ACHN (cell line): Measurements from ENCODE around the gene HIPK2.
"Not testable (repeated sequence)": the region's sequence is repeated elsewhere in the genome, so short reads cannot be mapped to it uniquely, and the experiment has no call there.

Experiments
- DNase-seq: peaks from one replicate; pipeline ENCODE4 v3.0.0-alpha.2; 2015
- in situ Hi-C: cut with HindIII; loops from 2 replicates; pipeline ENCODE4 v1.10.0; 2017; ENCODE audit warnings: low sequenced_read_pairs, low pct_ligation_motif_present, low pct_unique_long_range_greater_than_20kb

HIPK2 gene

DNA sequence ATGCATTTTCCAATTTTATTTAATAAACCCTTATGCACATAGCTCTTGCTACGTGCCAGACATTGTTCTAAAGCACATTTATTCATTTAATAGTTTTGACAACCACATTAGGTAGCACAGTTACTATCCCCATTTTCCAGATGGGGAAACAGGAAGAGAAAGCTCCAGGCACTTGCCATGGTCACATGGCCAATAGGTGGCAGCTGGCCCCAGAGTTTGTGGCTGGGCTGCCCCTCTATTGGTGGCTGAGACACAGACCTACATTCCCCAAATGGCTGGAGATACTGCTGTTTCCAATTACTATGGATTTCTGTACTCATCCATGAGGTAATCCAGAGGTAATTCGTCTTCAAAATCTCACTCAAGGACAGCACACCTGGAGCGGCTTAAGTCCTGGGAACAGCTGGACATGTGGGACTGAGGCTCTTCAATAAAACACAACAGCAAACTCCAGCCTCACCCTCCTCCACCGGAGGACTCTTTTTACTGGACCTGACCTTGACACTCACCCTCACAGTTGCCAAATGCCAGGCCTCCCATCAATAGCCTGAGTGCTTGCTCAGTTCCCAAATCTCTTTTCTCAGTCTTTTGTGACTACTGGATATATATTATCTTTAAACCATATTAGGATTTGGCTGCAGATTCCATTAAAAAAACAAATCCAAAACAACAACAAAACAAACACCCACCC is 148.3 kb downstream of the HIPK2 start:
- in situ Hi-C loops, result no loop called here
- DNase-seq, result no peak

DNA sequence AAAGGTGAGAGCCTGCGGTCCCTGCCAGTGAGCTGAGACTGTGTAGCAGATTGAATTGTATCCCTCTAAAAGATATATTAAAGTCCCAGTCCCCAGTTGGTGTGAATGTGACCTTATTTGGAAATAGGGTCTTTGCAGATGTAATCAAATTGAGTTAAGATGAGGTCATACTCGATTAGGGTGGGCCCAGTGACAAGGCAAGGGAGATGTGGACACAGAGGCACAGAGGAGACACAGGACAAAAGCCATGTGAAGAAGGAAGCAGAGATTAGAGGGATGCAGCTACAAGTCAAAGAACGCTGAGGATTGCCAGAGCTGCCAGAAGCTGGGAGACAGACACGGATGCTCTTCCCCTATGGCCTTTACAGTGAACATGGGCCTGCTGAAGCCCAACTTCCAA is 150.0 kb downstream of the HIPK2 start:
- no peak for DNase-seq

DNA sequence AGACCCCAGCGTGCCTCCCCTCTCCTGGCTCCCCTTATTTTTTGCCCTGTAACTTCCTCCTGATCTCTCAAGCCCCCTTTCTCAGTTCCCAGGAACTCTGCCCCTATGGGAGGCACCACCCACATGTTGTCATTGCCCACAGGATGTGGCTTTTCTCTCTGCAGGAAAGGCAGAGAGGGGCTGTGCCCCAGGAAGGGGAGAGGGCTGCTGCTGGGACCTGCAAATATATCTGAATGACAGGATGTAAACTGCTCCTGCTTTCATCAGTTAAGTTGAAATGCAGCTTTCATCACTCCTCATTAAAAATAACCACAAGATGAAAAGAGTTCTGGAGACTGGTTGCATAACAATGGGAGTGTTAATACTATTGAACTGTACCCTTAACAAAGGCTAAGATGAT is 151.0 kb downstream of the HIPK2 start:
- in situ Hi-C loops, result no loop called here
- DNase-seq, result no peak

More for the DNA sequence above, 150.0 kb downstream of the HIPK2 start:
- in situ Hi-C loops, result no loop called here

DNA sequence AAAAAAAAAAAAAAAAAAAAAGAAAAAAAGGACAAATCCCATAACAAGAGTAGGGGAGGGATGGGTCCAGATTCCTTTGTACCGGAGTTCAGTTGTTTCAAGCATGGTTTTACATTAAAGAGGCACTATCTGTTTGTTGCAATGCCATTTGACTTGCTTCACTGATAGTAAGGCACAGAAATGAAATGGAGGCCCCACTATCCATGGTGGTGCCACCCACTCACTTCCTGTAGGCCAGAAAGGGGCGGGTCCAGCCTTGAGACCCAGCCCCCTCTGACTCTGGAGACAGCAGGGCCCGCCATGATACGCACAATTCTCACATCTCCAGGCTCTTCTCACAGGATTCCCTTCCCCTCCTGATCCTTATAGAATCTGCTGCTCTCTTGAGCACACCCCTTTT is 154.3 kb downstream of the HIPK2 start:
- in situ Hi-C loops, result loop anchor here (25.0 kb wide), 1 partner anchor 389 kb away; no protein-coding TSS in a partner anchor
- DNase-seq, result peak; percentile 17

DNA sequence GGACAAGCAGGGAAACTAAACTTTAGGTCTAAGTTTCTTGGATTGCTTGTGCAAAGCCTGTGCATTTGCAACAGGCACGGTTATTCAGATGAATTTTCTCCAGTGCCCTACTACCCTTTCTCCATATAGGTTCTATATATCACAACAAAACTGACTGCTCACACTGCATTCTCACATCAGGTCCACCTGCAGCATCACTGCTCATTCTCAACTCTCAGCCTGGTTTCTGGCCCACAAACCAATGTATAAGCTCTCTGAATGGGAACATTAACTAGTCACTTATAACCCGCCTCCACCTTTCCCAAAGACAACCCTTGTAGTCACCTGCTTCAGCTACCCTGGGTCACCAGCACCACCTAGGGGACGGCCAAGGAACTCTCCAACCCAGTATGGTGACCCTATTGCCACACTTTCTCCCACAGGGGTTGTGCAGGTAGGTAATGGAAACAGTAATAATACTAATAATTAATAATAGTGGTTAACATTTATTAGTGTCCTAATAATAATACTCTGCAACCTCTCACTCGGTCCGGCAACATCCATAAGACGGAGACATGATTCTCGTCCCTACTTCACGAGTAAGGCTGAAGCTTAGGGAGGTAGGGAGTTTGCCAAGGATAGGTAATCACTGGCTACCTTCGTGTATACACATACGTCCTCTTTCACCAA is 157.0 kb downstream of the HIPK2 start:
- peak; percentile 56 for DNase-seq
- in situ Hi-C loops, result loop anchor here (25.0 kb wide), 1 partner anchor 391 kb away; no protein-coding TSS in a partner anchor

DNA sequence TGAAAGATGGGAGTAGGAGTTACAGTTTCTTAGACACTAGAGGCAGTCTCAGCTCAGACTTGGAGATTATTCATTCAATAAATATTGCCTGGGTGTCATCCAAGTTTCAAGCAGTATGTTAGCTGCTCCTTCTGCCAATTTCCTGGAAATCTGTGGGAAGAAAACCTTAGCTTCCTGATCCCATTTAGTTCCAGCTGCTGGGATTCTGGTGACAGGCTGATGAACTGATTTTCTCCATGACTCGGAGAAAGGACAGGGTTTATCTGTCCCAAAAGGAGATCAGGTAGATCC is 158.5 kb downstream of the HIPK2 start:
- peak; percentile 27 for DNase-seq
- in situ Hi-C loops, result loop anchor here (25.0 kb wide), 1 partner anchor 393 kb away; no protein-coding TSS in a partner anchor

DNA sequence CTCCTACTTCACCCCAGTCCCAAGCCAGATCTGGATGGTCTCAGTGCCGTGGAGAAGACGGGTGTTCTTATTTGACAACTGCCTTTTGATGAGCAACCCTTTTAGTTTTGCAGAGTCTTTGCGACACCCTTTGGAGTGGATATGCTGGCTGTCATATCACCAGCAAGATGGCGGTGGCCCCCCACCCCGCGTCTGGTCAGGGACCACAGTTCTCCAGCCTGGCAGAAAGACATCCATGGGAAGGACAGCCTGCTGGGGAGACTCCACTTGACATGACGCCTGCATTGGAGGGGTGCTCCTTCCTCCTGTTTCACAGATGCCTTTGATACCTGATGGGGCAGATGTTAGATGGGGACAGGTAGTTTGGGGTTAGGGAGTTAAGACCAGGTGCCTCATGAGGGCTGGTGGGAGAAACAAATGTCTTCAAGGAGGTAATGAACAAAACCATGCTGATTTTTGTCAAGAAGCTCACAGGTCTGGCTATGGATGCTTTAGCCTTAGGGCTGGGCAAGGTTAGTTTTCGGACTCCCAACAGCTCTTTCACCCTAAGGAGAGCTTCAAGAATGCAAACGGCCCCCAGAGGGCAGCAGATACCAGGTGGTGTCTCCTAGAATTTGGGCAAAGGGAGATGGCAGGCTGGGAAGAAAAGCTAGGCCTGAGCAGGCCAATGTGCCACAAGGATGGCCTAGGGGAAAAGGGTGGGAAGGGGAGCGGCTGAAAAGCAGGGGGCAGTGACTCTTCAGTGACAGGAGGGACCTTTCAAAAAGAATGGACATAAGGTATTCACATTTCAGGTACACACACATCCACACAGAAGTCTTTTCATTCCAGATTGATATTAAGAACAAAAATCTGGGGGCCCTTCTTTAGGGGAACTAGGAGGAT is 159.1 kb downstream of the HIPK2 start:
- DNase-seq, result peak; percentile 62
- in situ Hi-C loops, result loop anchor here (25.0 kb wide), 1 partner anchor 394 kb away; no protein-coding TSS in a partner anchor

DNA sequence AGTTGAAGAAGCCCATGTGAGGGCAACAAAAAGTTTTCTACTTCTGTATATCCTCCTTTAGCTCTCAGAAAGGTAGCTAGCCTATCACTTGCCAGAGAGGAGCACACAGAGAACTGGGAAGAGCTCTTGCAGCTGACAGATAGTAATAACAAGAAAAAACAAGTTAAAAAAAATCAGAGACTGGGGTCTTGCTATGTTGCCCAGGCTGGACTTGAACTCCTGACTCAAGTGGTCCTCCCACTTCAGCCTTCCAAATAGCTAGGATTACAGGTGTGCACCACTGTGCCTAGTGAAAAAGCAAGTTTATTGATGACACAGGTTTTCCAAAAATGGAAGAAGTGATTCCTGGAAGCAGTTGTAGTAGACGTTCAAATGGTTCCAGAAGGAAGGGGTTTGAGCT is 160.7 kb downstream of the HIPK2 start:
- in situ Hi-C loops, result loop anchor here (25.0 kb wide), 1 partner anchor 395 kb away; no protein-coding TSS in a partner anchor

DNA sequence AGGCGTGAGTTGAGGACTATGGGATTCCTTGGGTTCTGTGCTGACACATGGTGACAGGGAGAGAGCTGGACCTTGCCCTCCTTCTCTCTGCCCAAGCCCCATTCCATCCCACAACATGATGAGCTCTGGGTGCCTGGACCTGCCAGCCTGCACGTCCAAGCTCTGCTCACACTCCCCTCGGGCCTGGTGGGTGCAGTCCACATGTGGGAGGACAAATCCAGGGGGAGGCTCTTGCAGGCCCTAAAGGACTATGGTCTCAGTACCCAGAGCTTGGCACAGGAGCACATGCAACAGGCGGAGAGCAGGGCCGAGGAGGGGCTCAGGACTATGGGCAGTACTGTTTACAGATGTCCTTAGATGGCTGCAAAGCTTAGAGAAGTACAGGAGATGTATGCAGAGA is 162.9 kb downstream of the HIPK2 start:
- DNase-seq, result no peak
- in situ Hi-C loops, result loop anchor here (25.0 kb wide), 1 partner anchor 397 kb away; no protein-coding TSS in a partner anchor

More for the DNA sequence above, 160.7 kb downstream of the HIPK2 start:
- DNase-seq, result no peak

DNA sequence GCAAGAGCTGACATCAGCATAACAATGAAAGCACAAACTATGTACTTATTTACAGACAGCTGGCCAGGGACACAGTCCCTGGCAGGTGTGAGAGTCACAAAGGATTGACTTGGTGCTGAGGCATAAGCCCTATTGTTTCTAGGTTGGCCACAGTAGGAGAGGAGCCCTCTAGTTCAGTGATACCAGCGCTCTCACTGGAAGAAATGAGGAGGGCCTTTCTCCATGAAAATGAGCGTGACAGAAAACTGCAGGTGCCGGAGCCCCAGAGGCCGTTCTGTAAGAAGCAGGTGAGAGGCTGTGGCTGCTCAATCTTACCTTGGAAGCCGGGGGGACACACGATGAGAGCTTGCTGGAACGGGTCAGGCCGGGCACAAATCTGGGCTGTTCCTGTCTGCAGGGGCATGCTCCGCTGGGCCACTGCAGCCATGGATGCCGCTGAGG is 163.8 kb downstream of the HIPK2 start:
- in situ Hi-C loops, result loop anchor here (25.0 kb wide), 1 partner anchor 398 kb away; no protein-coding TSS in a partner anchor
- DNase-seq, result no peak

DNA sequence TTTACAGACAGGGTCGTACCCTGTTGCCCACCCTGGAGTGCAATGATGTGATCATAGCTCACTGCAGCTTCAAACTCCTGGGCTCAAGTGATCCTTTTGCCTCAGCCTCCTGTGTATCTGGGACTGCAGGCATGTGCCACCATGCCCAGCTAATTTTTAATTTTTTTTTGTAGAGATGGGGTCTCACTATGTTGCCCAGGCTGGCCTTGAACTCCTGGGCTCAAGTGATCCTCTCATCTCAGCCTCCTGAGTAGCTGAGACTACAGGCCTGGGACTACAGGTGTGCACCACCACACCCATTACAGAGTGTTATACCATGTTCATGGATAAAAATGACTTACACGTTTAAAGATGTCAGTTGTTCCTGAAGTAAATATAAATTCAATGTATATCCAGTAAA is 166.2 kb downstream of the HIPK2 start:
- in situ Hi-C loops, result loop anchor here (25.0 kb wide), 1 partner anchor 401 kb away; no protein-coding TSS in a partner anchor
- DNase-seq, result not testable (repeated sequence)

DNA sequence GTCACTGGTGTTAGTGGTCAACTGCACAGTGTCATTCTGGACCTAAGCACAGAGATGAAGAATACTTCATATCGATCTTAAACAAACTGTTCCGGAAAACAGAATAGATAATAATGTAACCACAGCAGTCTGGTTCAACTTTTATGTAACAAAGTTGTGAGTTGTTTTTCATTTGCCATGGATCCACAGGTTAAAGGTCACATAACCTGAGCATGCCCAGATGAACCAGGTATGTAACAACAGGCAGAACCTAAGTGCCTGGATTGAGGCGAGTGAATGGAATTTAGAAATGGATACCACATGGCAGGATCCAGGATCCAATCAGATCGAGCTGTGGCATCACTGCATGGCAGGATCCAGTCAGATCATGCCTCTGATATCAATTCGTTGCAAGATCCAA is 167.2 kb downstream of the HIPK2 start:
- in situ Hi-C loops, result loop anchor here (25.0 kb wide), 1 partner anchor 402 kb away; no protein-coding TSS in a partner anchor
- DNase-seq, result no peak

DNA sequence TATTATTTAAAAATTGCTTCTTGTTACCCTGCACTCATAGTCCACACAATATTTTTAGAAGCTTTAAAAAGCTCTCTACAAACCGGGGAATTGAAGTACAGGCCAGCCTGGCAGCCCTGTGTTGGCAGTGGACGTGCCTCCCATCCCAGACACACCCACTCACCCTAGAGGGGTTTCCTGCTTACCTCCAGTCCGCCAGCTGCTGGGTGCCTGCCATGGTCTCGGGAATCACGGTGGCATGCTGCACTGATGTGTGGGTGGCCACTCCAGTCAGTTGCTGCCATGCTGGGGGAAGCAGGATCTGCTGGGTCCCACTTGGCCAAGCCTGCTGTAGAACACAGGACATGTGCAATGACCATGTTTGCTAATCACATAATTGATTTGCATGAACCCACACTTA is 173.9 kb downstream of the HIPK2 start:
- in situ Hi-C loops, result loop anchor here (25.0 kb wide), 1 partner anchor 408 kb away; no protein-coding TSS in a partner anchor
- DNase-seq, result no peak

DNA sequence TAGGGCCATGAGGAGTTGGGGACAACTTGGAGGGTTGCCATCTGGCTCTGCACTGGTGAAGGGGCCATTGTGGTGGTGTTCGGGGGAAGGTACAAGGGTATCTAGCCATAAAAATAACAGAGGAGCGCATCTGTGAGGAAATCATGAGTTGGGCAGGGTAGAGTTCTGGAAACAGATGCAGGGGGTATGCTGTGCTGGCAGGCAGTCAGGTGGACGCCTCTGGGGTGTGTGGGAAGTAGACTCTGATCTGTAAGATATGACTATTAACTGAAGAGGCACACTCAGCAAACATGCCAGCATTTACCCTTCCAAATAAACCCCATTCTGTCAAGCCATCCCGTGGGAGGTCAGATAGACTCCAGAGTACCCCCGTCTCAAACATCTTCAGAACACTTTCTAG is 174.5 kb downstream of the HIPK2 start:
- DNase-seq, result no peak
- in situ Hi-C loops, result loop anchor here (25.0 kb wide), 1 partner anchor 409 kb away; no protein-coding TSS in a partner anchor

DNA sequence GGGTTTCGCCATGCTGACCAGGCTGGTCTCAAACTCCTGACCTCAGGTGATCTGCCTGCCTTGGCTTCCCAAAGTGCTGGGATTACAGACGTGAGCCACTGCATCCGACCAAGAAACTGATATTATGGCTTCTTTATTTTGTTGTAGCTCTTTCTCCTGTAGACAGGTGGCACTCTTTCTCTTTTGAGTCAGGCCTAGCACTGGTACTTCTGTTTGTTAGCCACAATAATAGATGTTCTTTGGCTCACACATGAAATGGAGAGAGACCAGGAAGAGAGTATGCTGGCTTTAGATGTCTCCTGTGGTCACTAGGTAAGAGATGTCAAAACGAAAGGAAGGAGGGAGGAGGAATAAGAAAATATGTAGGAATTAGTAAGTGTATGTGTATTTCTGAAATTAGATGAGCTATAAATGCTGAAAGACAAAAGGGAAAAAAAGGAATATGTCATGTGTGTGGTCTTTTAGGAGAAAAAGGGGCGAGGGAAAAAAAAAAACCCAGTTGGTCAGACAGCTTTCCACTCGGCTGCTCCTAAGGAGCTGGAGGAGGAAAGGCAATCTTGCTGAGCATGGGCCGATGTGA is 175.6 kb downstream of the HIPK2 start:
- in situ Hi-C loops, result loop anchor here (25.0 kb wide), 1 partner anchor 410 kb away; no protein-coding TSS in a partner anchor
- peak; percentile 62 for DNase-seq

DNA sequence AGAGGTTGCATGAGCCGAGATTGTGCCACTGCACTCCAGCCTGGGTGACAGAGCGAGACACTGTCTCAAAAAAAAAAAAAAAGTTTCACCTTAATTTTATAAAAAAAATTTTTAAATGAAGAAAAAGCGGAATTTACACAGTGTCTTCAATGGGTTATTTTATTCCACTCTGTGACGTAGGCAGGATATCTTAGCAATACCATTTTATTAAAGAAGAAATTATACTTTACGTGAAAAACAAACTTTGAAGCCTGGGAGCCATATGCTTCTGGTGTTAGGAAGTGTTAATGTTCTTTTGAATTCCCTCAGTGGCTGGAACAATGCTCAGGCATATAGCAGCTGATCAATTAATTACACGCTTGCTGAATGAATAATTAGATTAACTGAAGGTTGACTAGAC is 176.6 kb downstream of the HIPK2 start:
- DNase-seq, result no peak
- in situ Hi-C loops, result loop anchor here (25.0 kb wide), 1 partner anchor 411 kb away; no protein-coding TSS in a partner anchor

DNA sequence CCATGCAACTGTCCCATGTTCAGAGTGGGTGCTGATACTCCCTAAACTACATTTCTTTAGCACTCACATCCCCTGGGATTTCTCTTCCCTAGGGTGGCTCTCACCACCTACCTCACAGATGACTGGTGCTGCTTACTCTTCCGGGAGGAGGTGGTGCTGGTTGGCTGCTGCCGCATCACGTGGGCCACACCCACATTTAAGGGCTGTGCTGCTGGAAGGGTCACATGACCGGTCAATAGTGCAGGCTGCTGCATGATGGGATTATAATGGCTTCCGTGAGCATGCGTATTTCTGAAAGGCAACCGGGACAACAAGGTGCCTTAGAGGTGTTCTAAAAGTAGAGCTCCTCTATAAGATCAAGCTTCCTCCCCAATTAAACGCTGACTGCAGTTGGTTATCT is 177.5 kb downstream of the HIPK2 start:
- in situ Hi-C loops, result loop anchor here (25.0 kb wide), 1 partner anchor 412 kb away; no protein-coding TSS in a partner anchor
- DNase-seq, result no peak

DNA sequence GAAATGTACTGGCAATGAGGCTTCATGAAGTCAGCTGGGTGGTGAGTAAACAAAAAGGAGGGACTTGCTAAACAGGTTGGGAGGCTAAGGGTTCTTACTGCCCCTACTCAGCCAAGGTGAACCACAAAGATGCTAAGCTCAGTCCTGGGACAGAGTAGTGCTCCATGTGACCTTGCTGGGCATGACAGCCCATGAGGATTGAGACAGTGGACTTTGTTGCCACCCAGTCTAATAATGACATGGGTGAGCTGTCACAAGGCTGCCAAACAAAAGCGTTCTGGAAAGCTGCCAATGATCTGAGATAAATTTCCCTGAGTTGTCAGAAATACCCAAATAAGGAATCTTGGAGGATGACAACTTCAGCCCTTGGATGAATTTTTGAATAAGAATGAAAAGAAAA is 179.2 kb downstream of the HIPK2 start:
- in situ Hi-C loops, result no loop called here
- DNase-seq, result no peak
